GM19324 (cell line): Measurements from ENCODE around the gene ORAI2.
"Not testable (repeated sequence)": the region's sequence is repeated elsewhere in the genome, so short reads cannot be mapped to it uniquely, and the experiment has no call there.

Experiments used
- ATAC-seq: cut with Tn5 transposase; IDR thresholded peaks from one replicate; pipeline ENCODE4 v1.9.1; 2021; ENCODE audit warnings: mild to moderate bottlenecking, moderate library complexity; ENCODE audit not compliant: unreplicated experiment, low FRiP score

The ORAI2 gene

GRCh38 chr7:102445674-102446071, 12.3 kb downstream of the ORAI2 start:
- no peak for ATAC-seq

- ATAC-seq, result no peak
Measured at GRCh38 chr7:102446387-102447156, 13.2 kb downstream of the ORAI2 start.

- no peak for ATAC-seq
Measured at GRCh38 chr7:102447311-102447710, 13.9 kb downstream of the ORAI2 start.

- ATAC-seq, result no peak
Measured at GRCh38 chr7:102449136-102449535, 15.8 kb downstream of the ORAI2 start.

GRCh38 chr7:102450242-102450641, 16.9 kb downstream of the ORAI2 start:
- ATAC-seq, result no peak

- no peak for ATAC-seq
Measured at GRCh38 chr7:102451371-102452054, 18.1 kb downstream of the ORAI2 start.

- ATAC-seq, result no peak
Measured at GRCh38 chr7:102452451-102452850, 19.1 kb downstream of the ORAI2 start.

GRCh38 chr7:102453319-102453718, 19.9 kb downstream of the ORAI2 start:
- ATAC-seq, result no peak

GRCh38 chr7:102454468-102454867, 21.1 kb downstream of the ORAI2 start:
- no peak for ATAC-seq

- not testable (repeated sequence) for ATAC-seq
Measured at GRCh38 chr7:102454932-102455331, 21.6 kb downstream of the ORAI2 start.

GRCh38 chr7:102455596-102455995, 22.2 kb downstream of the ORAI2 start:
- no peak for ATAC-seq

- no peak for ATAC-seq
Measured at GRCh38 chr7:102456327-102456726, 23.0 kb downstream of the ORAI2 start.

GRCh38 chr7:102457352-102457924, 24.1 kb downstream of the ORAI2 start:
- ATAC-seq, result no peak

GRCh38 chr7:102459221-102459844, 26.0 kb downstream of the ORAI2 start:
- no peak for ATAC-seq

- no peak for ATAC-seq
Measured at GRCh38 chr7:102460467-102460866, 27.1 kb downstream of the ORAI2 start.

- ATAC-seq, result no peak
Measured at GRCh38 chr7:102463841-102464576, 30.6 kb downstream of the ORAI2 start.

GRCh38 chr7:102464577-102465280, 31.4 kb downstream of the ORAI2 start, which contains the start of the genes ALKBH4 and LRWD1:
ALKBH4 (minus strand) TSS chr7:102464863; CDS start chr7:102464836, 27 bp downstream.
LRWD1 (plus strand) TSS chr7:102464984; CDS start chr7:102465081, 97 bp downstream.
- peak; percentile 92 for ATAC-seq

GRCh38 chr7:102466097-102466496, 32.7 kb downstream of the ORAI2 start:
- no peak for ATAC-seq

GRCh38 chr7:102467581-102468477, 34.5 kb downstream of the ORAI2 start:
- ATAC-seq, result no peak
